ENCODE measurements around the gene OTUD1.

GRCh38 chr10:23474081-23474480 is 35.2 kb downstream of the OTUD1 start:
- no peak for TF ChIP-seq POLR2AphosphoS5 (IDR thresholded peaks at IDR 0.05; ENCODE audit: low read depth, low read length)
- TF ChIP-seq POLR2A (IDR thresholded peaks at IDR 0.05; ENCODE audit: low read depth, low read length), result no peak
- no peak for TF ChIP-seq SPI1 (IDR thresholded peaks at IDR 0.05; ENCODE audit: low read depth, low read length)
